Uterus (tissue), 4 donors: Measurements from ENCODE around the gene ZNF84. TPM values are rescaled to one million over a fixed set of nuclear protein-coding genes. Genes with fewer than 3 reads are reported as not detected.

Source experiments
- DNase-seq, 2 donors: peaks; one replicate each; pipeline ENCODE4 v3.0.0-alpha.2; 2019 to 2020
- H3K27ac ChIP-seq, 2 donors: fragments of 200-600 bp; sonication (generic); 1 replicate in 1 of 2; 2 replicates in 1 of 2; pipeline ENCODE4 v1.5.1; 2016 to 2018
- H3K27me3 ChIP-seq, 2 donors: fragments of 200-600 bp; sonication (generic); one replicate each; pipeline ENCODE4 v1.5.1; 2018 to 2019; ENCODE audit warnings: control low read depth in 1 of 2
- H3K36me3 ChIP-seq, 2 donors: fragments of 200-600 bp; sonication (generic); one replicate each; pipeline ENCODE4 v1.5.1; 2019; ENCODE audit warnings: control low read depth in 1 of 2
- H3K4me1 ChIP-seq, 2 donors: fragments of 200-600 bp; sonication (generic); one replicate each; pipeline ENCODE4 v1.5.1; 2018 to 2019; ENCODE audit warnings: control low read depth in 1 of 2
- H3K4me3 ChIP-seq, 2 donors: fragments of 200-600 bp; sonication (generic); 1 replicate in 1 of 2; 2 replicates in 1 of 2; pipeline ENCODE4 v1.5.1; 2018 to 2019; ENCODE audit warnings: mild to moderate bottlenecking in 1 of 2
- H3K9me3 ChIP-seq, 2 donors: fragments of 200-600 bp; sonication (generic); one replicate each; pipeline ENCODE4 v1.5.1; 2019; ENCODE audit warnings: control low read depth in 1 of 2
- CTCF ChIP-seq, 4 experiments: fragments of 200-600 bp in 2 of 4; fragments of 450-650 bp in 2 of 4; sonication (generic) in 2 of 4; IDR thresholded peaks; one replicate each; pipeline ENCODE4 v1.5.1; 2016 to 2019; ENCODE audit warnings: antibody characterized with exemption in 4 of 4, mild to moderate bottlenecking in 2 of 4, moderate library complexity in 1 of 4
- POLR2A ChIP-seq, 2 donors: fragments of 450-650 bp; IDR thresholded peaks; one replicate each; pipeline ENCODE4 v1.6.1; 2016; ENCODE audit warnings: antibody characterized with exemption in 2 of 2, mild to moderate bottlenecking in 1 of 2, moderate library complexity in 1 of 2
- intact Hi-C: fragments of 100-400 bp; cut with DNase I; formaldehyde crosslinking; loops from one replicate; pipeline ENCODE4 v1.15.1; 2023; ENCODE audit warnings: low total_unique reads
- total RNA-seq, 4 donors: library from RNA; depleted of rRNA in 3 of 4; stranded (reverse); fragments of >200 nt in 3 of 4; gene quantifications; one replicate each; pipeline versions ENCODE4 v1.1.0 to v1.2.4, GENCODE V29; 2014 to 2023
- donor health status: DM: yes; HTN: yes; CAD: no.

ZNF84 gene
- total RNA-seq, 4 donors from 2014 or later = 29.7 to 452 (median 75.6) TPM

DNA sequence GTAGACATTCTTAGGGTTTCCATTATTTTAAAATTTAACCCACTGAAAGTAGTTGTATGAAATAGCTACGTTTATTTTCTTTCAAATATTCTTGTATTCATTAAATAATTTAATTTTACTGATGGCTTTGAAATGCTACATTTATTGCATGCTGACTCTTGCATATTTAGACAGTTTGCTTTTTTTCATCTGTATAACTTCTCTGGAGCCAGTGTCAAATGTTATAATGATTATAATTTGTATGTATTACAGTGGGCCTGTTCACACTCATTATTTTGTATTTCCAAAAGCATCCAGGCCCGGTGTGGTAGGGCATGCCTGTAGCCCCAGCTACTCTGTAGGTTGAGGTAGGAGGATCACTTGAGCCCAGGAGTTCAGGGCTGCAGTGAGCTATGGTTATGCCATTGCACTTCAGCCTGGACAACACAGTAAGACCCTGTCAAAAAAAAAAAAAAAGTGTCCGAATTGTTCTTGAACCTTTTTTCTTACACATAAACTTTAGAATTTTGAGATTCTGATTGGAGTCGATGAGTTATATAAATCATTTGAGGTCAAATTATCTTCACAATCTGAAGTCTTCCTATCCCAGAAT lies 905 bp downstream of the ZNF84 start:
- H3K9me3 ChIP-seq = peaks cover 0 to 52% of the 10 kb centered on the region in 2 donors
- H3K4me3 ChIP-seq = peak overlapping the region; percentile 35 to 83
- H3K4me1 ChIP-seq = peaks cover 0 to 4% of the 10 kb centered on the region in 2 donors
- H3K27me3 ChIP-seq = no peaks in the 10 kb centered on the region
- TF ChIP-seq POLR2A (IDR thresholded peaks at IDR 0.05) = no peak
- no peak for TF ChIP-seq CTCF (IDR thresholded peaks at IDR 0.05)
- no peak for DNase-seq
- H3K27ac ChIP-seq = peak overlapping the region; percentile 75 to 95
- H3K36me3 ChIP-seq = no peaks in the 10 kb centered on the region
- intact Hi-C loops = loop anchor here (5.0 to 10.0 kb wide), 2 partner anchors 44 to 53 kb away; partner anchors contain the start of genes ZNF140 and ZNF26

GRCh38 chr12:133046698-133047097 lies 9.4 kb downstream of the ZNF84 start:
- TF ChIP-seq CTCF (IDR thresholded peaks at IDR 0.05) = no peak
- no peak for TF ChIP-seq POLR2A (IDR thresholded peaks at IDR 0.05)
- H3K27ac ChIP-seq = no peak overlapping the region
- H3K4me1 ChIP-seq = no peaks in the 10 kb centered on the region
- no peak overlapping the region for H3K4me3 ChIP-seq
- H3K27me3 ChIP-seq = no peaks in the 10 kb centered on the region
- intact Hi-C loops = no loop called here
- DNase-seq = no peak
- H3K9me3 ChIP-seq = peaks cover 3 to 97% of the 10 kb centered on the region in 2 donors
- H3K36me3 ChIP-seq = no peaks in the 10 kb centered on the region

GRCh38 chr12:133057446-133057845 lies 20.1 kb downstream of the ZNF84 start:
- H3K4me3 ChIP-seq = no peak overlapping the region
- intact Hi-C loops = no loop called here
- no peaks in the 10 kb centered on the region for H3K4me1 ChIP-seq
- H3K9me3 ChIP-seq = peaks cover 10 to 98% of the 10 kb centered on the region in 2 donors
- H3K27me3 ChIP-seq = no peaks in the 10 kb centered on the region
- H3K27ac ChIP-seq = no peak overlapping the region
- no peak for DNase-seq
- H3K36me3 ChIP-seq = no peaks in the 10 kb centered on the region
- no peak for TF ChIP-seq POLR2A (IDR thresholded peaks at IDR 0.05)
- no peak for TF ChIP-seq CTCF (IDR thresholded peaks at IDR 0.05)

DNA sequence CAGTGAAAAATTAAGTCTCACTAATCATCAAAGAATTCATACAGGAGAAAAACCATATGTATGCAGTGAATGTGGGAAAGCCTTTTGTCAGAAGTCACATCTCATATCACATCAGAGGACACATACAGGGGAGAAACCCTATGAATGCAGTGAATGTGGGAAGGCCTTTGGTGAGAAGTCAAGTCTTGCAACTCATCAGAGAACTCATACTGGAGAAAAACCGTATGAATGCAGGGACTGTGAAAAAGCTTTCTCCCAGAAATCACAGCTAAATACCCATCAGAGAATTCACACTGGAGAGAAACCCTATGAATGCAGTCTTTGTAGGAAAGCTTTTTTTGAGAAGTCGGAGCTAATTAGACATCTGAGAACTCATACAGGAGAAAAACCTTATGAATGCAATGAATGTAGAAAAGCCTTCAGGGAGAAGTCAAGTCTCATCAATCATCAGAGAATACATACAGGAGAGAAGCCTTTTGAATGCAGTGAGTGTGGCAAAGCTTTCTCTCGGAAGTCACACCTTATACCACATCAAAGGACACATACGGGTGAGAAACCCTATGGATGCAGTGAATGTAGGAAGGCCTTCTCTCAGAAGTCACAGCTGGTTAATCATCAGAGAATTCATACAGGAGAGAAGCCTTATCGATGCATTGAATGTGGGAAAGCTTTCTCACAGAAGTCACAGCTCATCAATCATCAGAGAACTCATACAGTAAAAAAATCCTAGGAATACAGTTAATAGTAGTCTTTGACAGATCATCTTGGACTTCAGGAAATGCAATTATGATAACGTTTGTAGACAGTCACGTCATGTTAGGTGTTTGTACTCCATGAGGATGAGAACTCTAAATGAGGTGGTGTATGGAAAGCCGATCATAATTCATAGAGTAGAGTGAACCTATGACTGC lies 21.1 kb downstream of the ZNF84 start:
- no peaks in the 10 kb centered on the region for H3K27me3 ChIP-seq
- H3K4me3 ChIP-seq = no peak overlapping the region
- no peaks in the 10 kb centered on the region for H3K36me3 ChIP-seq
- TF ChIP-seq CTCF (IDR thresholded peaks at IDR 0.05) (no peak), POLR2A (IDR thresholded peaks at IDR 0.05) (no peak)
- peaks cover 10 to 98% of the 10 kb centered on the region in 2 donors for H3K9me3 ChIP-seq
- DNase-seq = no peak
- no peak overlapping the region for H3K27ac ChIP-seq
- intact Hi-C loops = no loop called here
- no peaks in the 10 kb centered on the region for H3K4me1 ChIP-seq

DNA sequence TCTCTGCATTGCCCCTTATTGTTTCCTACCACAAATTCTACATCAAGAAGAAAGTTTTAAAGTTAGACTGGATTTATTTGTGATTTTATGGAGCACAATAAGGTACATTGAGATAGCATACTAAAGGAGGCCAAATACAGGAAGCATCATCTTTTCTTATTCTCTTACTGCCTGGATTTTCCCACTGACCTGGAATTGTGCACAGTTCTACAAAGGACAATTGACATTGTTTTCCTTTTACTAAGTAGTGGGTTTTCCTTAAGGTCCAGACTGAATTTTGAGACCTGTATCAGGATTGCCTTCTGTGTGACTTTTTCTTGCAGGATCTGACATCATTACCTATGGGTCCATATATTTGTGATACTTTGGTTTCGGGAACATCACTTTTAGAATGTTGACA lies 24.6 kb downstream of the ZNF84 start:
- no peak for DNase-seq
- Histone ChIP-seq H3K4me3 (no peak overlapping the region), H3K27ac (no peak overlapping the region), H3K36me3 (no peaks in the 10 kb centered on the region), H3K27me3 (no peaks in the 10 kb centered on the region), H3K4me1 (no peaks in the 10 kb centered on the region), H3K9me3 (peaks cover 10 to 97% of the 10 kb centered on the region in 2 donors)
- TF ChIP-seq POLR2A (IDR thresholded peaks at IDR 0.05) = no peak
- TF ChIP-seq CTCF (IDR thresholded peaks at IDR 0.05) = no peak
- intact Hi-C loops = no loop called here
